ENCODE results near the gene FLOT2.
"Not testable (repeated sequence)": the region's sequence is repeated elsewhere in the genome, so short reads cannot be mapped to it uniquely, and the experiment has no call there.

The FLOT2 gene

GRCh38 chr17:28916302-28916934 is 18.9 kb upstream of the FLOT2 start:
- DNase-seq = peak; percentile 8

- DNase-seq = no peak
Measured at GRCh38 chr17:28912938-28913333, 15.4 kb upstream of the FLOT2 start.

- DNase-seq = no peak
Measured at GRCh38 chr17:28912281-28912937, 14.9 kb upstream of the FLOT2 start.

GRCh38 chr17:28911411-28912045 is 14.0 kb upstream of the FLOT2 start:
- DNase-seq = no peak

GRCh38 chr17:28910534-28910933 is 13.0 kb upstream of the FLOT2 start:
- DNase-seq = no peak

GRCh38 chr17:28908640-28909167 is 11.2 kb upstream of the FLOT2 start:
- no peak for DNase-seq

GRCh38 chr17:28907709-28908475 is 10.4 kb upstream of the FLOT2 start:
- DNase-seq = no peak

- no peak for DNase-seq
Measured at GRCh38 chr17:28906706-28907438, 9.3 kb upstream of the FLOT2 start.

GRCh38 chr17:28906276-28906675 is 8.7 kb upstream of the FLOT2 start:
- no peak for DNase-seq

GRCh38 chr17:28904800-28905199 is 7.3 kb upstream of the FLOT2 start:
- no peak for DNase-seq

- not testable (repeated sequence) for DNase-seq
Measured at GRCh38 chr17:28903546-28903841, 6.0 kb upstream of the FLOT2 start.

GRCh38 chr17:28902819-28903545 is 5.4 kb upstream of the FLOT2 start, which contains the start of gene DHRS13:
TSS of gene DHRS13 (minus strand) at chr17:28903079. CDS start at chr17:28902944, 135 bp downstream.
- DNase-seq = peak; percentile 92

GRCh38 chr17:28901866-28902818 is 4.6 kb upstream of the FLOT2 start:
- peak; percentile 67 for DNase-seq

GRCh38 chr17:28900986-28901726 is 3.6 kb upstream of the FLOT2 start:
- DNase-seq = no peak

GRCh38 chr17:28899212-28899815 is 1.8 kb upstream of the FLOT2 start:
- no peak for DNase-seq

- DNase-seq = no peak
Measured at GRCh38 chr17:28898527-28898955, 1.0 kb upstream of the FLOT2 start.

- DNase-seq = no peak
Measured at GRCh38 chr17:28897769-28898526, 415 bp upstream of the FLOT2 start.

GRCh38 chr17:28896491-28896883 is 1.0 kb downstream of the FLOT2 start:
- no peak for DNase-seq
